SK-N-SH (cell line): ENCODE results near the gene SLC6A20. TPM values are rescaled to one million over a fixed set of nuclear protein-coding genes. Genes with fewer than 3 reads are reported as not detected.

Experiments
- CTCF ChIA-PET: fragments of 300-600, 350-600 bp; formaldehyde crosslinking; extraction: SDS; loops from one replicate; lab custom pipeline; 2021; lab: Yijun Ruan, JAX
- POLR2A ChIA-PET: fragments of 350-600 bp; sonication (Branson Sonifier 250); formaldehyde crosslinking; extraction: SDS; loops from one replicate; lab custom pipeline; 2020; ENCODE audit warnings: antibody characterized with exemption, inconsistent platforms; lab: Yijun Ruan, JAX
- DNase-seq: peaks from one replicate; pipeline ENCODE4 v3.0.0; 2012
- H2AFZ ChIP-seq: fragments of 200-600 bp; sonication (generic); 2 replicates; pipeline ENCODE4 v1.8.1; 2016; ENCODE audit warnings: antibody characterized with exemption, mild to moderate bottlenecking, low read depth
- H3F3A ChIP-seq: fragments of 200-600 bp; sonication (generic); replicated peaks from 2 replicates; pipeline ENCODE3; 2016; ENCODE audit warnings: antibody characterized with exemption, mild to moderate bottlenecking; ENCODE audit not compliant: insufficient read depth
- H3K27ac ChIP-seq, 2 experiments: fragments of 200-500 bp in 1 of 2; fragments of 200-600 bp in 1 of 2; sonication (Bioruptor generic) in 1 of 2; sonication (generic), shearing (Covaris generic) in 1 of 2; 2 replicates each; pipeline versions ENCODE4 v1.5.1 to v1.6.1; 2014 to 2016; ENCODE audit warnings: low read depth in 2 of 2, inconsistent platforms in 1 of 2, low read length in 1 of 2, mild to moderate bottlenecking in 1 of 2, mixed read lengths in 1 of 2
- H3K27me3 ChIP-seq: fragments of 200-600 bp; sonication (generic), shearing (Covaris generic); 2 replicates; pipeline ENCODE4 v1.6.1; 2016; ENCODE audit warnings: mixed run types; ENCODE audit not compliant: insufficient read depth
- H3K36me3 ChIP-seq, 2 experiments: fragments of 200-500 bp in 1 of 2; fragments of 200-600 bp in 1 of 2; sonication (Bioruptor generic) in 1 of 2; sonication (generic) in 1 of 2; replicated peaks in 1 of 2; 2 replicates each; pipeline versions ENCODE3 to v1.5.1; 2014 to 2016; ENCODE audit warnings: low read length in 1 of 2, mild to moderate bottlenecking in 1 of 2; ENCODE audit not compliant: insufficient read depth in 2 of 2, control insufficient read depth in 1 of 2
- H3K4me1 ChIP-seq, 2 experiments: fragments of 200-500 bp in 1 of 2; fragments of 200-600 bp in 1 of 2; sonication (Bioruptor generic) in 1 of 2; sonication (generic), shearing (Covaris generic) in 1 of 2; 2 replicates each; pipeline versions ENCODE4 v1.5.1 to v1.6.1; 2014 to 2016; ENCODE audit warnings: low read depth in 1 of 2, low read length in 1 of 2, mixed run types in 1 of 2; ENCODE audit not compliant: insufficient read depth in 2 of 2, control insufficient read depth in 1 of 2
- H3K4me2 ChIP-seq: fragments of 200-600 bp; sonication (generic), shearing (Covaris generic); 2 replicates; pipeline ENCODE4 v1.6.1; 2017; ENCODE audit warnings: mixed run types
- H3K4me3 ChIP-seq, 2 experiments: fragments of 200-500 bp in 1 of 2; fragments of 200-600 bp in 1 of 2; sonication (Bioruptor generic) in 1 of 2; sonication (generic), shearing (Covaris generic) in 1 of 2; 2 replicates each; pipeline versions ENCODE4 v1.5.1 to v1.8.1; 2014 to 2016; ENCODE audit warnings: low read depth in 2 of 2, inconsistent platforms in 1 of 2, low read length in 1 of 2, mild to moderate bottlenecking in 1 of 2, mixed read lengths in 1 of 2, moderate library complexity in 1 of 2
- H3K79me2 ChIP-seq: fragments of 200-600 bp; sonication (generic); 2 replicates; pipeline ENCODE4 v1.8.1; 2017; ENCODE audit warnings: mild to moderate bottlenecking; ENCODE audit not compliant: insufficient read depth
- H3K9ac ChIP-seq: fragments of 200-600 bp; sonication (generic); 2 replicates; pipeline ENCODE4 v1.6.1; 2017; ENCODE audit warnings: mixed run types
- H3K9me2 ChIP-seq: fragments of 200-600 bp; sonication (generic); 2 replicates; pipeline ENCODE4 v1.6.1; 2017; ENCODE audit warnings: mixed run types
- H3K9me3 ChIP-seq: fragments of 200-600 bp; sonication (generic); 2 replicates; pipeline ENCODE4 v1.6.1; 2017; ENCODE audit warnings: mixed run types, mild to moderate bottlenecking, moderate library complexity
- H4K20me1 ChIP-seq: fragments of 200-600 bp; sonication (generic); 2 replicates; pipeline ENCODE4 v1.6.1; 2017; ENCODE audit warnings: mild to moderate bottlenecking, mixed run types; ENCODE audit not compliant: insufficient read depth
- CHD2 ChIP-seq: fragments of 150-350 bp; IDR thresholded peaks from 2 replicates; pipeline ENCODE4 v1.6.1; 2018; ENCODE audit warnings: low read length; ENCODE audit not compliant: partially characterized antibody
- ELF1 ChIP-seq: IDR thresholded peaks from 2 replicates; pipeline ENCODE4 v1.4.0; 2012
- EZH2phosphoT487 ChIP-seq: fragments of 200-600 bp; sonication (generic); IDR thresholded peaks from 2 replicates; pipeline ENCODE4 v1.6.1; 2017; ENCODE audit warnings: low read depth, mixed run types, mild to moderate bottlenecking, antibody characterized with exemption, moderate library complexity, borderline replicate concordance
- GATA2 ChIP-seq: sonication (generic); formaldehyde crosslinking; IDR thresholded peaks from 2 replicates; pipeline ENCODE4 v1.5.0; 2020; ENCODE audit warnings: mild to moderate bottlenecking, missing genetic modification reagents
- JUND ChIP-seq: IDR thresholded peaks from 2 replicates; pipeline ENCODE4 v1.4.0; 2012
- MXI1 ChIP-seq: IDR thresholded peaks from 2 replicates; pipeline ENCODE4 v1.6.1; 2012; ENCODE audit warnings: mild to moderate bottlenecking, low read depth, low read length, improper control_type of control experiment
- POLR2AphosphoS5 ChIP-seq: IDR thresholded peaks from 2 replicates; pipeline ENCODE4 v1.6.1; 2012; ENCODE audit warnings: low read depth, low read length
- RCOR1 ChIP-seq: fragments of 150-350 bp; IDR thresholded peaks from 2 replicates; pipeline ENCODE4 v1.6.1; 2017; ENCODE audit warnings: antibody characterized with exemption, low read length
- RFX5 ChIP-seq: IDR thresholded peaks from 2 replicates; pipeline ENCODE4 v1.6.1; 2012; ENCODE audit warnings: mild to moderate bottlenecking, improper control_type of control experiment, low read length
- RXRA ChIP-seq: IDR thresholded peaks from 2 replicates; pipeline ENCODE4 v1.4.0; 2012; ENCODE audit warnings: low read depth, mild to moderate bottlenecking, borderline replicate concordance
- TCF12 ChIP-seq: IDR thresholded peaks from 2 replicates; pipeline ENCODE4 v1.4.0; 2012
- YY1 ChIP-seq: IDR thresholded peaks from 2 replicates; pipeline ENCODE4 v1.4.0; 2012; ENCODE audit warnings: low read depth, mild to moderate bottlenecking
- WGBS: methylation state at CpG from one replicate; pipeline ENCODE4 v1.1.6; 2017; ENCODE audit warnings: low lambda C conversion rate; 5-methylcytosine and 5-hydroxymethylcytosine counted together
- polyA plus RNA-seq, 3 experiments: library from polyadenylated mRNA; depleted of rRNA; stranded (reverse); fragments of >200 nt; gene quantifications; 2 replicates each; pipeline ENCODE4 v1.2.3, GENCODE V29; 2012
- TF ChIP-seq, protein P1 (sequence below): IDR thresholded peaks from 2 replicates; pipeline ENCODE4 v1.4.0; 2012; ENCODE audit warnings: low read depth, borderline replicate concordance
- TF ChIP-seq, protein P2 (sequence below): IDR thresholded peaks from 2 replicates; pipeline ENCODE4 v1.4.0; 2012; ENCODE audit warnings: low read depth
- TF ChIP-seq, protein P3 (sequence below): fragments of 200-600 bp; sonication (generic); IDR thresholded peaks from 2 replicates; pipeline ENCODE4 v1.6.1; 2017; ENCODE audit warnings: antibody characterized with exemption, mild to moderate bottlenecking, moderate library complexity
- TF ChIP-seq, protein P4 (sequence below): fragments of 150-350 bp; IDR thresholded peaks from 2 replicates; pipeline ENCODE4 v1.6.1; 2017; ENCODE audit warnings: antibody characterized with exemption, low read length, low read depth, borderline replicate concordance

The SLC6A20 gene
- polyA plus RNA-seq, 1 of the 3 experiments (the other 2 are of a cell fraction): not detected

DNA sequence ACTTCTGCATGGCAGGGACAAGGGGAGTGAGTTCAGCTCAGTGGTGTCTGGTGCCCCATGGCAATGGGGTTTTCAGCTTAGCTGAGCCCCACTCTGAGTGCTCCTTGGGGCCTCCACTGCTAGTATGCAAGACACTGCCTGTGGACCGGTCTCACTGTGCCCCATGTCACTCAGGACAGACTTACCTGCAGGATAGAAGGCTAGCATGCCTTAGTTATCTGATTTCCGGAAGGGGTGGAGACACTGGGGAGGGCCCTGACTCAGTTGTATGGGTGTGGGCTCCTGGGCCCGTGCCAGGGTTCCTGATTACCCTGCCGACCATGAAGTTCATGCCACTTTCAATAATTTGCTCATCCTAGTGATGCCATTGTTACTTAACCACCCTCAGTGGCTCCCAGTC is 4.3 kb upstream of the SLC6A20 start:
- WGBS: no CpG with 5 or more reads among the region's 4 CpGs
- Histone ChIP-seq H3K4me3 (no peak overlapping the region), H3F3A (no peaks in the 10 kb centered on the region), H3K9ac (no peak overlapping the region), H3K27ac (no peak overlapping the region), H3K27me3 (peaks cover 25% of the 10 kb centered on the region), H3K4me2 (no peak overlapping the region), H3K9me3 (no peaks in the 10 kb centered on the region), H3K9me2 (no peaks in the 10 kb centered on the region), H2AFZ (no peak overlapping the region), H3K79me2 (no peaks in the 10 kb centered on the region)
- CTCF ChIA-PET: no interaction called here
- POLR2A ChIA-PET: no interaction called here
- TF ChIP-seq RXRA: no peak
- TF ChIP-seq, all 33 proteins: peak for 0
- Histone ChIP-seq H4K20me1 (no peaks in the 10 kb centered on the region), H3K4me1 (peaks cover 0 to 5% of the 10 kb centered on the region in 2 experiments; a peak in 1 of 4 replicates), H3K36me3 (no peaks in the 10 kb centered on the region)
- no peak for DNase-seq

DNA sequence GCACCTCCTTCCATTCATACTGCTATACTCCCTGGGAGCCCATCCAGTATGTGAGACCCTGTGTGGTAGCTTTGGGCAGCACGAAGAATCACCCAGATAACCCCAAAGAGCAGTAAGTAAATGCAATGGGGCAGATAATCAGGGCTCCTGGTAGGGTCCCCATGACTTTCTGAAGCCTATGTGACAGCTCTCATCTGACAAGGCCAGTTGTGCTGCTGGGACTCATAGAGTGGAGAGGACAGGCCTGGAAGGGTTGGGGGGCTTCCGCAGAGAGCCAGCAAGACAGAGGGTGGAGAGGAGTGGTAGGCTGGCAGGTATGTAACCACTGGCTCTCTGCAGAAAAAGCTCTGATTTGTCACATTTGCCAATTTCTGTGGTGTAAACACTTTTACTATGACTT is 3.2 kb upstream of the SLC6A20 start:
- H4K20me1 ChIP-seq: no peaks in the 10 kb centered on the region
- no peaks in the 10 kb centered on the region for H3K9me3 ChIP-seq
- H3K9ac ChIP-seq: no peak overlapping the region
- H3K27me3 ChIP-seq: peaks cover 30% of the 10 kb centered on the region
- POLR2A ChIA-PET: no interaction called here
- no peaks in the 10 kb centered on the region for H3K36me3 ChIP-seq
- DNase-seq: no peak
- CTCF ChIA-PET: no interaction called here
- peaks cover 0 to 5% of the 10 kb centered on the region in 2 experiments; a peak in 1 of 4 replicates for H3K4me1 ChIP-seq
- no peak overlapping the region for H3K4me3 ChIP-seq
- H3K9me2 ChIP-seq: no peaks in the 10 kb centered on the region
- H3K79me2 ChIP-seq: no peaks in the 10 kb centered on the region
- no peaks in the 10 kb centered on the region for H3F3A ChIP-seq
- no peak overlapping the region for H3K27ac ChIP-seq
- H3K4me2 ChIP-seq: no peak overlapping the region
- 72% methylated on average over 2 of the region's 2 CpGs for WGBS
- H2AFZ ChIP-seq: no peak overlapping the region
- TF ChIP-seq GATA2: no peak
- TF ChIP-seq RXRA: no peak
- TF ChIP-seq, protein P1, sequence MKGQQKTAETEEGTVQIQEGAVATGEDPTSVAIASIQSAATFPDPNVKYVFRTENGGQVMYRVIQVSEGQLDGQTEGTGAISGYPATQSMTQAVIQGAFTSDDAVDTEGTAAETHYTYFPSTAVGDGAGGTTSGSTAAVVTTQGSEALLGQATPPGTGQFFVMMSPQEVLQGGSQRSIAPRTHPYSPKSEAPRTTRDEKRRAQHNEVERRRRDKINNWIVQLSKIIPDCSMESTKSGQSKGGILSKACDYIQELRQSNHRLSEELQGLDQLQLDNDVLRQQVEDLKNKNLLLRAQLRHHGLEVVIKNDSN: no peak
- TF ChIP-seq, protein P2, sequence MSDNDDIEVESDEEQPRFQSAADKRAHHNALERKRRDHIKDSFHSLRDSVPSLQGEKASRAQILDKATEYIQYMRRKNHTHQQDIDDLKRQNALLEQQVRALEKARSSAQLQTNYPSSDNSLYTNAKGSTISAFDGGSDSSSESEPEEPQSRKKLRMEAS: no peak
- no peak for TF ChIP-seq YY1
- TF ChIP-seq, protein P3, sequence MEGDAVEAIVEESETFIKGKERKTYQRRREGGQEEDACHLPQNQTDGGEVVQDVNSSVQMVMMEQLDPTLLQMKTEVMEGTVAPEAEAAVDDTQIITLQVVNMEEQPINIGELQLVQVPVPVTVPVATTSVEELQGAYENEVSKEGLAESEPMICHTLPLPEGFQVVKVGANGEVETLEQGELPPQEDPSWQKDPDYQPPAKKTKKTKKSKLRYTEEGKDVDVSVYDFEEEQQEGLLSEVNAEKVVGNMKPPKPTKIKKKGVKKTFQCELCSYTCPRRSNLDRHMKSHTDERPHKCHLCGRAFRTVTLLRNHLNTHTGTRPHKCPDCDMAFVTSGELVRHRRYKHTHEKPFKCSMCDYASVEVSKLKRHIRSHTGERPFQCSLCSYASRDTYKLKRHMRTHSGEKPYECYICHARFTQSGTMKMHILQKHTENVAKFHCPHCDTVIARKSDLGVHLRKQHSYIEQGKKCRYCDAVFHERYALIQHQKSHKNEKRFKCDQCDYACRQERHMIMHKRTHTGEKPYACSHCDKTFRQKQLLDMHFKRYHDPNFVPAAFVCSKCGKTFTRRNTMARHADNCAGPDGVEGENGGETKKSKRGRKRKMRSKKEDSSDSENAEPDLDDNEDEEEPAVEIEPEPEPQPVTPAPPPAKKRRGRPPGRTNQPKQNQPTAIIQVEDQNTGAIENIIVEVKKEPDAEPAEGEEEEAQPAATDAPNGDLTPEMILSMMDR: no peak
- TF ChIP-seq ELF1: no peak
- no peak for TF ChIP-seq EZH2phosphoT487
- no peak for TF ChIP-seq MXI1
- TF ChIP-seq, protein P4, sequence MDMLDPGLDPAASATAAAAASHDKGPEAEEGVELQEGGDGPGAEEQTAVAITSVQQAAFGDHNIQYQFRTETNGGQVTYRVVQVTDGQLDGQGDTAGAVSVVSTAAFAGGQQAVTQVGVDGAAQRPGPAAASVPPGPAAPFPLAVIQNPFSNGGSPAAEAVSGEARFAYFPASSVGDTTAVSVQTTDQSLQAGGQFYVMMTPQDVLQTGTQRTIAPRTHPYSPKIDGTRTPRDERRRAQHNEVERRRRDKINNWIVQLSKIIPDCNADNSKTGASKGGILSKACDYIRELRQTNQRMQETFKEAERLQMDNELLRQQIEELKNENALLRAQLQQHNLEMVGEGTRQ: no peak
- TF ChIP-seq POLR2AphosphoS5: no peak
- no peak for TF ChIP-seq RCOR1
- TF ChIP-seq JUND: no peak
- no peak for TF ChIP-seq TCF12
- TF ChIP-seq CHD2: no peak
- no peak for TF ChIP-seq RFX5
